Progenitor cell of endocrine pancreas (in vitro differentiated cells): ENCODE data around the gene NEU4. TPM values are rescaled to one million over a fixed set of nuclear protein-coding genes. Genes with fewer than 3 reads are reported as not detected.
"Not testable (repeated sequence)": the region's sequence is repeated elsewhere in the genome, so short reads cannot be mapped to it uniquely, and the experiment has no call there.

ENCODE experiments used
- DNase-seq: peaks from one replicate; pipeline ENCODE4 v3.0.0; 2021; ENCODE audit warnings: low spot score; ENCODE audit not compliant: unreplicated experiment
- H3K27ac Mint-ChIP-seq: 2 replicates; pipeline ENCODE4 v1.8.0; 2021; ENCODE audit warnings: mild to moderate bottlenecking, moderate library complexity, mixed read lengths
- H3K27me3 Mint-ChIP-seq: 2 replicates; pipeline ENCODE4 v1.8.0; 2021; ENCODE audit warnings: mixed read lengths
- H3K36me3 Mint-ChIP-seq: 2 replicates; pipeline ENCODE4 v1.8.0; 2022; ENCODE audit warnings: mixed read lengths; ENCODE audit not compliant: insufficient read depth
- H3K4me1 Mint-ChIP-seq: 2 replicates; pipeline ENCODE4 v1.8.0; 2021; ENCODE audit warnings: low read depth, mixed read lengths
- H3K4me3 Mint-ChIP-seq: 2 replicates; pipeline ENCODE4 v1.8.0; 2021; ENCODE audit warnings: low read depth, mild to moderate bottlenecking, moderate library complexity, mixed read lengths
- H3K9me3 Mint-ChIP-seq: 2 replicates; pipeline ENCODE4 v1.8.0; 2021; ENCODE audit warnings: low read depth, mixed read lengths
- CTCF ChIP-seq: fragments of 200-600 bp; sonication (generic); IDR thresholded peaks from one replicate; pipeline ENCODE4 v1.5.0; 2021; ENCODE audit warnings: antibody characterized with exemption, mild to moderate bottlenecking; ENCODE audit not compliant: unreplicated experiment
- total RNA-seq: library from RNA; stranded (reverse); gene quantifications from 2 replicates; pipeline ENCODE4 v1.2.1, GENCODE V29; 2021

NEU4 gene
- total RNA-seq, 1 donor from 2014 or later, result 1.3 TPM

GRCh38 chr2:241777170-241777685 lies 31.8 kb upstream of the NEU4 start:
- Mint-ChIP-seq H3K4me1 (no peaks in the 10 kb centered on the region), H3K27me3 (peaks cover under 1% of the 10 kb centered on the region), H3K9me3 (peaks cover 3% of the 10 kb centered on the region), H3K36me3 (no peaks in the 10 kb centered on the region), H3K27ac (no peak overlapping the region), H3K4me3 (no peak overlapping the region)
- TF ChIP-seq CTCF, result no peak
- no peak for DNase-seq

- TF ChIP-seq CTCF, result no peak
- Mint-ChIP-seq H3K4me3 (no peak overlapping the region), H3K4me1 (no peaks in the 10 kb centered on the region), H3K27me3 (no peaks in the 10 kb centered on the region), H3K9me3 (peaks cover 6% of the 10 kb centered on the region), H3K27ac (no peak overlapping the region), H3K36me3 (no peaks in the 10 kb centered on the region)
- DNase-seq, result no peak
Measured at GRCh38 chr2:241777686-241778627, 31.0 kb upstream of the NEU4 start.

- Mint-ChIP-seq H3K27ac (no peak overlapping the region), H3K4me1 (no peaks in the 10 kb centered on the region), H3K27me3 (no peaks in the 10 kb centered on the region), H3K9me3 (peaks cover 6% of the 10 kb centered on the region), H3K4me3 (no peak overlapping the region), H3K36me3 (peaks cover 1% of the 10 kb centered on the region)
- DNase-seq, result no peak
- no peak for TF ChIP-seq CTCF
Measured at GRCh38 chr2:241780939-241781569, 27.9 kb upstream of the NEU4 start.

GRCh38 chr2:241782053-241782452 lies 26.9 kb upstream of the NEU4 start:
- not testable (repeated sequence) for H3K4me1 Mint-ChIP-seq

GRCh38 chr2:241788135-241788534 lies 20.9 kb upstream of the NEU4 start:
- DNase-seq, result no peak
- Mint-ChIP-seq H3K4me1 (no peaks in the 10 kb centered on the region), H3K36me3 (peaks cover under 1% of the 10 kb centered on the region), H3K9me3 (peaks cover 30% of the 10 kb centered on the region), H3K4me3 (no peak overlapping the region), H3K27ac (no peak overlapping the region), H3K27me3 (no peaks in the 10 kb centered on the region)
- no peak for TF ChIP-seq CTCF

More at GRCh38 chr2:241782053-241782452, 26.9 kb upstream of the NEU4 start:
- not testable (repeated sequence) for H3K4me3 Mint-ChIP-seq, H3K27ac Mint-ChIP-seq, DNase-seq, H3K27me3 Mint-ChIP-seq, H3K36me3 Mint-ChIP-seq, H3K9me3 Mint-ChIP-seq
